ENCODE results near the gene DCT.

Gene DCT

DNA sequence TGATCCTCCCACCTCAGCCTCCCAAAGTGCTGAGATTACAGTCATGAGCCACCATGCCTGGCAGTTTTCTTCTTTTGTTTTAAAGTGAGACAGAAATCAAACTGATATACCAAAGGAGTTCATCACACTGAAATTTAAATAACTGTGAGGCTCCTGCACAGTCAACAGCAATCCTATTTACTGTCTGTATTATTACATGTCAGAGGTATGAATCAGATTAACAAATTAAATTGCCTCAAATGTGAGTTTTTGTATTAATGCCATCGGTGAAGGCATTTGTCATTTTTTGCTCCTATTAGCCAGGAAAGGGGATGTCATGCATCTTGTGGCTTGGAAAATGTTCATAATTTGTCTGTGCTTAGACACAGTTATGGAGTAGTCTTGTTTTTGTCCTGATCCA lies 20.4 kb downstream of the DCT start:
- H3K9me3 ChIP-seq (ENCODE audit: control insufficient read depth in 5 of 5, low read length in 5 of 5), result no peaks in the 10 kb centered on the region
- no peak overlapping the region for H3K9ac ChIP-seq (ENCODE audit: low read length in 5 of 5)
- no peaks in the 10 kb centered on the region for H3K4me1 ChIP-seq (ENCODE audit: control insufficient read depth in 5 of 5, insufficient read depth in 5 of 5, low read length in 5 of 5)
- H3K27ac ChIP-seq (ENCODE audit: low read depth, low read length), result no peak overlapping the region
- no peak overlapping the region for H3K4me3 ChIP-seq (ENCODE audit: low read depth in 1 of 5, low read length in 5 of 5)
- H3K36me3 ChIP-seq (ENCODE audit: control insufficient read depth in 5 of 5, insufficient read depth in 5 of 5, low read length in 5 of 5), result no peaks in the 10 kb centered on the region
- H3K27me3 ChIP-seq (ENCODE audit: control insufficient read depth in 5 of 5, insufficient read depth in 4 of 5, low read length in 5 of 5), result no peaks in the 10 kb centered on the region

GRCh38 chr13:94455414-94455813 lies 24.1 kb downstream of the DCT start:
- Histone ChIP-seq H3K36me3 (ENCODE audit: control insufficient read depth in 5 of 5, insufficient read depth in 5 of 5, low read length in 5 of 5) (no peaks in the 10 kb centered on the region), H3K9ac (ENCODE audit: low read length in 5 of 5) (no peak overlapping the region), H3K27ac (ENCODE audit: low read depth, low read length) (no peak overlapping the region), H3K27me3 (ENCODE audit: control insufficient read depth in 5 of 5, insufficient read depth in 4 of 5, low read length in 5 of 5) (no peaks in the 10 kb centered on the region), H3K9me3 (ENCODE audit: control insufficient read depth in 5 of 5, low read length in 5 of 5) (no peaks in the 10 kb centered on the region), H3K4me1 (ENCODE audit: control insufficient read depth in 5 of 5, insufficient read depth in 5 of 5, low read length in 5 of 5) (no peaks in the 10 kb centered on the region), H3K4me3 (ENCODE audit: low read depth in 1 of 5, low read length in 5 of 5) (no peak overlapping the region)

GRCh38 chr13:94454906-94455305 lies 24.6 kb downstream of the DCT start:
- peaks cover 0 to 2% (median 2%) of the 10 kb centered on the region in 5 donors for H3K9me3 ChIP-seq (ENCODE audit: control insufficient read depth in 5 of 5, low read length in 5 of 5)
- no peaks in the 10 kb centered on the region for H3K4me1 ChIP-seq (ENCODE audit: control insufficient read depth in 5 of 5, insufficient read depth in 5 of 5, low read length in 5 of 5)
- no peak overlapping the region for H3K4me3 ChIP-seq (ENCODE audit: low read depth in 1 of 5, low read length in 5 of 5)
- H3K27ac ChIP-seq (ENCODE audit: low read depth, low read length), result no peak overlapping the region
- no peak overlapping the region for H3K9ac ChIP-seq (ENCODE audit: low read length in 5 of 5)
- H3K36me3 ChIP-seq (ENCODE audit: control insufficient read depth in 5 of 5, insufficient read depth in 5 of 5, low read length in 5 of 5), result no peaks in the 10 kb centered on the region
- H3K27me3 ChIP-seq (ENCODE audit: control insufficient read depth in 5 of 5, insufficient read depth in 4 of 5, low read length in 5 of 5), result no peaks in the 10 kb centered on the region

GRCh38 chr13:94454334-94454733 lies 25.1 kb downstream of the DCT start:
- H3K9ac ChIP-seq (ENCODE audit: low read length in 5 of 5), result no peak overlapping the region
- no peaks in the 10 kb centered on the region for H3K36me3 ChIP-seq (ENCODE audit: control insufficient read depth in 5 of 5, insufficient read depth in 5 of 5, low read length in 5 of 5)
- no peak overlapping the region for H3K4me3 ChIP-seq (ENCODE audit: low read depth in 1 of 5, low read length in 5 of 5)

GRCh38 chr13:94444826-94445225 lies 34.7 kb downstream of the DCT start:
- Histone ChIP-seq H3K9ac (ENCODE audit: low read length in 5 of 5) (no peak overlapping the region), H3K36me3 (ENCODE audit: control insufficient read depth in 5 of 5, insufficient read depth in 5 of 5, low read length in 5 of 5) (no peaks in the 10 kb centered on the region), H3K4me3 (ENCODE audit: low read depth in 1 of 5, low read length in 5 of 5) (no peak overlapping the region), H3K4me1 (ENCODE audit: control insufficient read depth in 5 of 5, insufficient read depth in 5 of 5, low read length in 5 of 5) (no peaks in the 10 kb centered on the region), H3K27me3 (ENCODE audit: control insufficient read depth in 5 of 5, insufficient read depth in 4 of 5, low read length in 5 of 5) (no peaks in the 10 kb centered on the region), H3K27ac (ENCODE audit: low read depth, low read length) (no peak overlapping the region), H3K9me3 (ENCODE audit: control insufficient read depth in 5 of 5, low read length in 5 of 5) (peaks cover 0 to 5% (median under 1%) of the 10 kb centered on the region in 5 donors)

More at GRCh38 chr13:94454334-94454733, 25.1 kb downstream of the DCT start:
- H3K4me1 ChIP-seq (ENCODE audit: control insufficient read depth in 5 of 5, insufficient read depth in 5 of 5, low read length in 5 of 5), result no peaks in the 10 kb centered on the region
- peaks cover 0 to 5% (median 2%) of the 10 kb centered on the region in 5 donors for H3K9me3 ChIP-seq (ENCODE audit: control insufficient read depth in 5 of 5, low read length in 5 of 5)
- no peak overlapping the region for H3K27ac ChIP-seq (ENCODE audit: low read depth, low read length)
- no peaks in the 10 kb centered on the region for H3K27me3 ChIP-seq (ENCODE audit: control insufficient read depth in 5 of 5, insufficient read depth in 4 of 5, low read length in 5 of 5)

DNA sequence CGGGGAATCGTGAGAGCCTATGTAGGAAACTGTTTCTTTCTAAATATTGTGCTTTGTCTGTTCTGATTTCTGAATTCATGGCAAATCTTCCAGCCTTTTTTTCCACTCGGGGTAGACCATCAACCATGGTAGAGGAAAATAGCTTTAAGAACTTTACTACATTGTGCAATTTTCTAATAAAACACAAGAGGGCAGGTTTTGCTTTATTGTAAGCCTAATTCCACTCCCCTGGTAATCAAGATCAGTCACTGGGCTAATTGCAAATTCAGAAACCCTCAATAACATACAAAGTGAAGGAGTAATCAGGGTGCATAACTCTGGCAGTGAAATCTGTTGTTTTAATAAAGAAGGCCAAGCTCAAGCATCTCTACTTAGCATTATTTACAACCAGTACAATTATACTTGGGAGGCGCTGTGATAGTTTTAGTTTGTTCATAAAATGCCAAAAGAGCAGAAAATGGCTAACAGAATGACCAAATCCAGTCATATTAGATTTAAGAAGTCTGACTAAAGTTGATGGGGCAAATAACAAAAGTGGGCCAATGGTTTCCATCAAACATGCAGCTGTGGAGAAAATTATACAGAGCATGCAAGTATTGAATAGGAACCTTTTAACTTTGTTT lies 43.8 kb downstream of the DCT start:
- Histone ChIP-seq H3K9ac (ENCODE audit: low read length in 5 of 5) (no peak overlapping the region), H3K27me3 (ENCODE audit: control insufficient read depth in 5 of 5, insufficient read depth in 4 of 5, low read length in 5 of 5) (no peaks in the 10 kb centered on the region), H3K4me3 (ENCODE audit: low read depth in 1 of 5, low read length in 5 of 5) (no peak overlapping the region), H3K36me3 (ENCODE audit: control insufficient read depth in 5 of 5, insufficient read depth in 5 of 5, low read length in 5 of 5) (no peaks in the 10 kb centered on the region), H3K9me3 (ENCODE audit: control insufficient read depth in 5 of 5, low read length in 5 of 5) (no peaks in the 10 kb centered on the region), H3K27ac (ENCODE audit: low read depth, low read length) (no peak overlapping the region), H3K4me1 (ENCODE audit: control insufficient read depth in 5 of 5, insufficient read depth in 5 of 5, low read length in 5 of 5) (peaks cover 0 to 4% (median 0%) of the 10 kb centered on the region in 5 donors)

- Histone ChIP-seq H3K9ac (ENCODE audit: low read length in 5 of 5) (no peak overlapping the region), H3K4me1 (ENCODE audit: control insufficient read depth in 5 of 5, insufficient read depth in 5 of 5, low read length in 5 of 5) (peaks cover 0 to 4% (median 0%) of the 10 kb centered on the region in 5 donors), H3K36me3 (ENCODE audit: control insufficient read depth in 5 of 5, insufficient read depth in 5 of 5, low read length in 5 of 5) (no peaks in the 10 kb centered on the region), H3K4me3 (ENCODE audit: low read depth in 1 of 5, low read length in 5 of 5) (no peak overlapping the region), H3K9me3 (ENCODE audit: control insufficient read depth in 5 of 5, low read length in 5 of 5) (no peaks in the 10 kb centered on the region), H3K27ac (ENCODE audit: low read depth, low read length) (no peak overlapping the region), H3K27me3 (ENCODE audit: control insufficient read depth in 5 of 5, insufficient read depth in 4 of 5, low read length in 5 of 5) (no peaks in the 10 kb centered on the region)
Measured at GRCh38 chr13:94433055-94433961, 46.2 kb downstream of the DCT start.

DNA sequence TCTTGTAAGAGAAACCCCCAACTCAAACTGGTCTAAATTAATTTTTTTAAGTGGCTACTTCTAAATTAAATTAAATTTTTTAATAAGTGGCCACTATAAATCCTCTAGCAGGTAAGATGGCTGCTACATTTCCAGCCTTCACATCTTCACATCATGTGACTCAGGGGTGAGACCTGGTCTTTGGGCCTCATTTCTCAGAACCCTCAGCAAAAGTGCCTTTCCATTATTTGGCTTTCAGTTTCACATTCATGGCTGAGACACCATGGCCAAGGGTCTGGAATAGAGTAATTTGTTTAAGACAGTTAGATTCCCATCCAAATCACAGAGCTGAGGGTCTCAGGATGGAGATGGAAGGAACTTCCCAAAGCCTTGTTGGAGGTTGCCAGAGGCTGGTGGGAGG lies 47.5 kb downstream of the DCT start:
- Histone ChIP-seq H3K9ac (ENCODE audit: low read length in 5 of 5) (no peak overlapping the region), H3K4me1 (ENCODE audit: control insufficient read depth in 5 of 5, insufficient read depth in 5 of 5, low read length in 5 of 5) (peaks cover 0 to 4% (median 0%) of the 10 kb centered on the region in 5 donors), H3K27ac (ENCODE audit: low read depth, low read length) (no peak overlapping the region), H3K27me3 (ENCODE audit: control insufficient read depth in 5 of 5, insufficient read depth in 4 of 5, low read length in 5 of 5) (no peaks in the 10 kb centered on the region), H3K36me3 (ENCODE audit: control insufficient read depth in 5 of 5, insufficient read depth in 5 of 5, low read length in 5 of 5) (no peaks in the 10 kb centered on the region), H3K9me3 (ENCODE audit: control insufficient read depth in 5 of 5, low read length in 5 of 5) (no peaks in the 10 kb centered on the region), H3K4me3 (ENCODE audit: low read depth in 1 of 5, low read length in 5 of 5) (no peak overlapping the region)

DNA sequence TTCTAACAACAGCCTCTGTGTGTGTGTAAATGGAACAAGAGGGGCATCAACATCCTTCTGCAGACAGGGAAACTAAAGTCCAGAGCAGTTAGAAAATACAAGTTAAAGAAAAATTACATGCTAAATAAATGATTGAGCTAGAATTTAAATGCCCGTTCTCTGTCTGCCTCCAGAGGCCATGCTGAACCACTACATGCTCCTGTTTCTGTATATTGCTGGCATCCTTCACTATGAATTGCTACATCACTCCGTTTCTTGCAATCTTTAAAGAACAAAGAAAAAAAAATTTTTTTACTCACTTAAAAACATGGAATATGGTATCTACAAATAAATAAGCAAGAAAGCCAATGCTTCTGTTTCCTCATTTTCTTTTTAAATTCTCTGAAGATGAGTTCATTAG lies 47.9 kb downstream of the DCT start:
- Histone ChIP-seq H3K27ac (ENCODE audit: low read depth, low read length) (no peak overlapping the region), H3K36me3 (ENCODE audit: control insufficient read depth in 5 of 5, insufficient read depth in 5 of 5, low read length in 5 of 5) (no peaks in the 10 kb centered on the region), H3K4me3 (ENCODE audit: low read depth in 1 of 5, low read length in 5 of 5) (no peak overlapping the region), H3K27me3 (ENCODE audit: control insufficient read depth in 5 of 5, insufficient read depth in 4 of 5, low read length in 5 of 5) (no peaks in the 10 kb centered on the region), H3K9ac (ENCODE audit: low read length in 5 of 5) (no peak overlapping the region), H3K9me3 (ENCODE audit: control insufficient read depth in 5 of 5, low read length in 5 of 5) (no peaks in the 10 kb centered on the region), H3K4me1 (ENCODE audit: control insufficient read depth in 5 of 5, insufficient read depth in 5 of 5, low read length in 5 of 5) (peaks cover 0 to 4% (median 0%) of the 10 kb centered on the region in 5 donors)

- no peak overlapping the region for H3K9ac ChIP-seq (ENCODE audit: low read length in 5 of 5)
- H3K36me3 ChIP-seq (ENCODE audit: control insufficient read depth in 5 of 5, insufficient read depth in 5 of 5, low read length in 5 of 5), result no peaks in the 10 kb centered on the region
- H3K9me3 ChIP-seq (ENCODE audit: control insufficient read depth in 5 of 5, low read length in 5 of 5), result no peaks in the 10 kb centered on the region
- H3K4me3 ChIP-seq (ENCODE audit: low read depth in 1 of 5, low read length in 5 of 5), result no peak overlapping the region
- H3K27ac ChIP-seq (ENCODE audit: low read depth, low read length), result no peak overlapping the region
- H3K4me1 ChIP-seq (ENCODE audit: control insufficient read depth in 5 of 5, insufficient read depth in 5 of 5, low read length in 5 of 5), result no peaks in the 10 kb centered on the region
- H3K27me3 ChIP-seq (ENCODE audit: control insufficient read depth in 5 of 5, insufficient read depth in 4 of 5, low read length in 5 of 5), result peaks cover 0 to 6% (median 0%) of the 10 kb centered on the region in 5 donors
Measured at GRCh38 chr13:94427313-94427953, 52.0 kb downstream of the DCT start.
